Kidney epithelial cell (primary cell): Measurements from ENCODE around the gene SUCLG1. TPM values are rescaled to one million over a fixed set of nuclear protein-coding genes. Genes with fewer than 3 reads are reported as not detected.

Experiments used
- DNase-seq: peaks from one replicate; pipeline ENCODE4 v3.0.0-alpha.2; 2010; ENCODE audit warnings: low read depth
- H3K27me3 ChIP-seq: 2 replicates; pipeline ENCODE4 v1.6.0; 2011; ENCODE audit warnings: low read length; ENCODE audit not compliant: control insufficient read depth, insufficient read depth
- H3K36me3 ChIP-seq: 2 replicates; pipeline ENCODE4 v1.5.1; 2011; ENCODE audit warnings: low read length; ENCODE audit not compliant: control insufficient read depth, insufficient read depth
- H3K4me3 ChIP-seq: 2 replicates; pipeline ENCODE4 v1.5.1; 2011; ENCODE audit warnings: low read depth, mild to moderate bottlenecking, control low read depth, low read length
- CTCF ChIP-seq: IDR thresholded peaks from 2 replicates; pipeline ENCODE4 v1.5.1; 2011; ENCODE audit warnings: mild to moderate bottlenecking, moderate library complexity, low read length, control low read depth, inconsistent platforms; ENCODE audit not compliant: insufficient read depth, poor library complexity, severe bottlenecking
- total RNA-seq: library from RNA; depleted of rRNA; stranded (reverse); fragments of >200 nt; gene quantifications from 2 replicates; pipeline ENCODE4 v1.2.3, GENCODE V29; 2015

Gene SUCLG1
- total RNA-seq, 1 donor from 2014 or later = 54.4 TPM

- no peak for DNase-seq
- no peaks in the 10 kb centered on the region for H3K27me3 ChIP-seq
- no peak overlapping the region for H3K4me3 ChIP-seq
- no peak for TF ChIP-seq CTCF
- H3K36me3 ChIP-seq = no peaks in the 10 kb centered on the region
Observed at GRCh38 chr2:84378960-84379359, 80.1 kb downstream of the SUCLG1 start.

- no peak for TF ChIP-seq CTCF
- no peak overlapping the region for H3K4me3 ChIP-seq
- no peak for DNase-seq
Observed at GRCh38 chr2:84375020-84375419, 84.1 kb downstream of the SUCLG1 start.

GRCh38 chr2:84373866-84374265 is 85.2 kb downstream of the SUCLG1 start:
- no peak for DNase-seq
- Histone ChIP-seq H3K27me3 (no peaks in the 10 kb centered on the region), H3K4me3 (no peak overlapping the region), H3K36me3 (no peaks in the 10 kb centered on the region)
- no peak for TF ChIP-seq CTCF

More at GRCh38 chr2:84375020-84375419, 84.1 kb downstream of the SUCLG1 start:
- Histone ChIP-seq H3K27me3 (no peaks in the 10 kb centered on the region), H3K36me3 (no peaks in the 10 kb centered on the region)

Other genes with a start within 250 kb of the SUCLG1 start
- 0.27 and 0.63 TPM in 2 replicates for gene DNAH6, start 57.2 kb upstream of the SUCLG1 start, total RNA-seq